SK-N-DZ (cell line): ENCODE data around the gene CRELD2.
"Not testable (repeated sequence)": the region's sequence is repeated elsewhere in the genome, so short reads cannot be mapped to it uniquely, and the experiment has no call there.

ENCODE experiments used
- DNase-seq: peaks from one replicate; pipeline ENCODE4 v3.0.0-alpha.2; 2015; ENCODE audit warnings: low spot score

The CRELD2 gene

GRCh38 chr22:49945042-49945794, 26.8 kb downstream of the CRELD2 start:
- not testable (repeated sequence) for DNase-seq

- no peak for DNase-seq
These were observed 28.3 kb downstream of the CRELD2 start for GRCh38 chr22:49946612-49947295.

- DNase-seq = no peak
These were observed 28.8 kb downstream of the CRELD2 start for GRCh38 chr22:49947296-49947622.

- DNase-seq = no peak
These were observed 29.9 kb downstream of the CRELD2 start for GRCh38 chr22:49948116-49948957.

- DNase-seq = no peak
These were observed 30.8 kb downstream of the CRELD2 start for GRCh38 chr22:49948958-49949913.

GRCh38 chr22:49949914-49950292, 31.5 kb downstream of the CRELD2 start:
- DNase-seq = no peak

- DNase-seq = no peak
These were observed 32.1 kb downstream of the CRELD2 start for GRCh38 chr22:49950396-49950994.

- no peak for DNase-seq
These were observed 32.7 kb downstream of the CRELD2 start for GRCh38 chr22:49951000-49951677.

- DNase-seq = no peak
These were observed 33.2 kb downstream of the CRELD2 start for GRCh38 chr22:49951678-49951985.

GRCh38 chr22:49951986-49952896, 33.8 kb downstream of the CRELD2 start:
- DNase-seq = no peak

GRCh38 chr22:49953027-49953679, 34.7 kb downstream of the CRELD2 start:
- DNase-seq = no peak

GRCh38 chr22:49953680-49954344, 35.4 kb downstream of the CRELD2 start:
- no peak for DNase-seq

- no peak for DNase-seq
These were observed 35.9 kb downstream of the CRELD2 start for GRCh38 chr22:49954354-49954753.

GRCh38 chr22:49954991-49955580, 36.7 kb downstream of the CRELD2 start:
- no peak for DNase-seq

- DNase-seq = no peak
These were observed 37.4 kb downstream of the CRELD2 start for GRCh38 chr22:49955581-49956417.

- DNase-seq = no peak
These were observed 38.0 kb downstream of the CRELD2 start for GRCh38 chr22:49956418-49956770.
